ENCODE measurements around the gene COG5. TPM values are rescaled to one million over a fixed set of nuclear protein-coding genes. Genes with fewer than 3 reads are reported as not detected.
A peak's percentile ranks its signal among the peaks of the same experiment; 100 is the strongest.

Gene COG5
- total and polyA plus RNA-seq, 9 of the 15 experiments (the other 6 are each of a cell fraction or from before 2014, with no cell fraction given), result 15.3 to 75.1 (median 56.4) TPM

DNA sequence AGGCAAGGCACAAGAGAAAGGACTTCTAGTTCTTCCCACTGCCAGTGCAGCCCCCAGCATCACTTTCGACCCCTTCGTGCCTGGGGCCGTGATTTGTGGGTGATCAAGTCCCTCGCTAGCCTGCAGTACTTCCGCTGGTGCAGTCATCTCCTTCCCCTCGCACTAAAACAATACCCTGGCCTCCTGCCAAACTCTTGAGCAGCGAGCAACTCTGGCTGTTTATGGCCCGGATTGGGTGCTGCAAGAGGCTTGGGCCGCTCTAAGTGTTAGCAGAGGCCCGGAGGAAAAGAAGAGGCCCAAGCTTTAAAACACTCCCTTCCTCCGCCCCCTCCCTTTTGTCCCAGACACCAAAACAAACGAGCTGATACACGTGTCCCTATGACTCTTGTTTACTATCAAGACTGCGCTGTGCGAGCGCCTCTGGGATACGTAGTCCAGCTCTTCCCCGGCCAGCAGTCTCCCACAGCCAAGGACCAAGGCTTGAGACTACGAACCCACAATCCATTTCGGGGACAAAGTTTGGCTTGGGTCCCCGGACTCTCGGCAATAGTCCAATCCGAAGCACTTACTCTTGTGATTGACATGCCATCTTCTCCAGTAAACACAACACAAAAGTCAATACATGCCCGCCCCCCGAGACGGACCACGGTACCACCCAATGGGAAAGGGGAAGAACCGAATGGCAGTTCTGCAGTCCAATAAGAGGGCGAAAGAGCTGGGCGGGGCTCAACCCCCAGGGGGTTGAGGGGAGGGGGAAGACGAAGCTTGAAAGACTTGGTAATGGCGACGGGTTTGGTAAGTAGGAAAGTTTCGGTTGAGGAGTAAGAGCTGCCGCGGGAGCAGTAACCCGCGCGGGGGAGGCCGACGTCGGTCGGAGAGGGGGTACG lies 395.2 kb downstream of the COG5 start, which contains the start of gene HBP1 (continued):
- TF ChIP-seq, protein P1, sequence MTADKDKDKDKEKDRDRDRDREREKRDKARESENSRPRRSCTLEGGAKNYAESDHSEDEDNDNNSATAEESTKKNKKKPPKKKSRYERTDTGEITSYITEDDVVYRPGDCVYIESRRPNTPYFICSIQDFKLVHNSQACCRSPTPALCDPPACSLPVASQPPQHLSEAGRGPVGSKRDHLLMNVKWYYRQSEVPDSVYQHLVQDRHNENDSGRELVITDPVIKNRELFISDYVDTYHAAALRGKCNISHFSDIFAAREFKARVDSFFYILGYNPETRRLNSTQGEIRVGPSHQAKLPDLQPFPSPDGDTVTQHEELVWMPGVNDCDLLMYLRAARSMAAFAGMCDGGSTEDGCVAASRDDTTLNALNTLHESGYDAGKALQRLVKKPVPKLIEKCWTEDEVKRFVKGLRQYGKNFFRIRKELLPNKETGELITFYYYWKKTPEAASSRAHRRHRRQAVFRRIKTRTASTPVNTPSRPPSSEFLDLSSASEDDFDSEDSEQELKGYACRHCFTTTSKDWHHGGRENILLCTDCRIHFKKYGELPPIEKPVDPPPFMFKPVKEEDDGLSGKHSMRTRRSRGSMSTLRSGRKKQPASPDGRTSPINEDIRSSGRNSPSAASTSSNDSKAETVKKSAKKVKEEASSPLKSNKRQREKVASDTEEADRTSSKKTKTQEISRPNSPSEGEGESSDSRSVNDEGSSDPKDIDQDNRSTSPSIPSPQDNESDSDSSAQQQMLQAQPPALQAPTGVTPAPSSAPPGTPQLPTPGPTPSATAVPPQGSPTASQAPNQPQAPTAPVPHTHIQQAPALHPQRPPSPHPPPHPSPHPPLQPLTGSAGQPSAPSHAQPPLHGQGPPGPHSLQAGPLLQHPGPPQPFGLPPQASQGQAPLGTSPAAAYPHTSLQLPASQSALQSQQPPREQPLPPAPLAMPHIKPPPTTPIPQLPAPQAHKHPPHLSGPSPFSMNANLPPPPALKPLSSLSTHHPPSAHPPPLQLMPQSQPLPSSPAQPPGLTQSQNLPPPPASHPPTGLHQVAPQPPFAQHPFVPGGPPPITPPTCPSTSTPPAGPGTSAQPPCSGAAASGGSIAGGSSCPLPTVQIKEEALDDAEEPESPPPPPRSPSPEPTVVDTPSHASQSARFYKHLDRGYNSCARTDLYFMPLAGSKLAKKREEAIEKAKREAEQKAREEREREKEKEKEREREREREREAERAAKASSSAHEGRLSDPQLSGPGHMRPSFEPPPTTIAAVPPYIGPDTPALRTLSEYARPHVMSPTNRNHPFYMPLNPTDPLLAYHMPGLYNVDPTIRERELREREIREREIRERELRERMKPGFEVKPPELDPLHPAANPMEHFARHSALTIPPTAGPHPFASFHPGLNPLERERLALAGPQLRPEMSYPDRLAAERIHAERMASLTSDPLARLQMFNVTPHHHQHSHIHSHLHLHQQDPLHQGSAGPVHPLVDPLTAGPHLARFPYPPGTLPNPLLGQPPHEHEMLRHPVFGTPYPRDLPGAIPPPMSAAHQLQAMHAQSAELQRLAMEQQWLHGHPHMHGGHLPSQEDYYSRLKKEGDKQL (CRISPR knock-in tag; IDR thresholded peaks at IDR 0.05; ENCODE audit: borderline replicate concordance), result no peak
- TF ChIP-seq ZBTB7A (IDR thresholded peaks at IDR 0.05; ENCODE audit: borderline replicate concordance, control insufficient read depth, low read depth, low read length) (no peak; the same call in 1 of the 2 replicates), KDM4B (IDR thresholded peaks at IDR 0.05; ENCODE audit: borderline replicate concordance in 2 of 2, low read depth in 1 of 2) (peak in 1 of 2 experiments; percentile 87; a peak in 1 of 4 replicates), ARNT (IDR thresholded peaks at IDR 0.05) (peak; percentile 35 to 53; a peak in 3 of 4 replicates), NRF1 (conservative IDR thresholded peaks at IDR 0.05 in 1 of 2, IDR thresholded peaks at IDR 0.05 in 1 of 2) (peak; percentile 77 to 83), SREBF2 (CRISPR knock-in tag; IDR thresholded peaks at IDR 0.05) (no peak), ZNF551 (CRISPR knock-in tag; IDR thresholded peaks at IDR 0.05) (no peak), ZNF584 (CRISPR knock-in tag; IDR thresholded peaks at IDR 0.05; ENCODE audit: low read depth) (no peak; the same call in 1 of the 2 replicates), ZNF707 (CRISPR knock-in tag; conservative IDR thresholded peaks at IDR 0.05) (no peak)
- TF ChIP-seq, protein P2, sequence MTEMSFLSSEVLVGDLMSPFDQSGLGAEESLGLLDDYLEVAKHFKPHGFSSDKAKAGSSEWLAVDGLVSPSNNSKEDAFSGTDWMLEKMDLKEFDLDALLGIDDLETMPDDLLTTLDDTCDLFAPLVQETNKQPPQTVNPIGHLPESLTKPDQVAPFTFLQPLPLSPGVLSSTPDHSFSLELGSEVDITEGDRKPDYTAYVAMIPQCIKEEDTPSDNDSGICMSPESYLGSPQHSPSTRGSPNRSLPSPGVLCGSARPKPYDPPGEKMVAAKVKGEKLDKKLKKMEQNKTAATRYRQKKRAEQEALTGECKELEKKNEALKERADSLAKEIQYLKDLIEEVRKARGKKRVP (CRISPR knock-in tag; IDR thresholded peaks at IDR 0.05), result no peak
